ENCODE results near the gene GSE1.

- TF ChIP-seq CTCF (IDR thresholded peaks at IDR 0.05; ENCODE audit: low read depth, low read length), result no peak
- TF ChIP-seq POLR2A (IDR thresholded peaks at IDR 0.05; ENCODE audit: extremely low read depth, insufficient read length), result no peak
- no peak for TF ChIP-seq MAX (IDR thresholded peaks at IDR 0.05; ENCODE audit: low read depth, low read length)
- no peak for TF ChIP-seq MYC (IDR thresholded peaks at IDR 0.05; ENCODE audit: low read depth, low read length)
These were observed 107.1 kb downstream of the GSE1 start for GRCh38 chr16:85720302-85720637.

Measured in NB4 (cell line).